Panc1 (cell line): Measurements from ENCODE around the gene GATB. TPM values are rescaled to one million over a fixed set of nuclear protein-coding genes. Genes with fewer than 3 reads are reported as not detected.

Experiments
- ATAC-seq: fragments of 200-7000 bp; cut with Tn5 transposase; 2 replicates; pipeline ENCODE4 v1.9.1; 2020; ENCODE audit warnings: mild to moderate bottlenecking, moderate library complexity
- BruUV-seq: library from RNA; stranded (reverse); fragments of 400-500 nt; replicated peaks from 2 replicates; lab custom pipeline; 2021; lab: Mats Ljungman, UMichigan
- CTCF ChIA-PET: fragments of 300-600 bp; sonication (Branson Sonifier 250); formaldehyde crosslinking; loops from one replicate; lab custom pipeline; 2022; ENCODE audit warnings: antibody characterized with exemption; lab: Charles Lee
- POLR2A ChIA-PET: fragments of 300-600 bp; sonication (Branson Sonifier 250); formaldehyde crosslinking; loops from one replicate; lab custom pipeline; 2022; ENCODE audit warnings: antibody characterized with exemption; lab: Charles Lee
- DNase-seq: peaks from one replicate; pipeline ENCODE4 v3.0.0-alpha.2; 2010; ENCODE audit warnings: low read depth, low spot score
- H3K27ac ChIP-seq: 2 replicates; pipeline ENCODE4 v1.5.1; 2011; ENCODE audit warnings: mild to moderate bottlenecking, low read length, inconsistent platforms
- H3K27me3 ChIP-seq: fragments of 200-500 bp; sonication (Bioruptor generic); 2 replicates; pipeline ENCODE4 v1.6.0; 2014; ENCODE audit warnings: low read length, inconsistent platforms; ENCODE audit not compliant: control insufficient read depth, insufficient read depth
- H3K36me3 ChIP-seq: fragments of 200-500 bp; sonication (Bioruptor generic); 2 replicates; pipeline ENCODE4 v1.5.1; 2014; ENCODE audit warnings: inconsistent platforms, mild to moderate bottlenecking, low read length, moderate library complexity; ENCODE audit not compliant: control insufficient read depth, insufficient read depth
- H3K4me1 ChIP-seq: 2 replicates; pipeline ENCODE4 v1.5.1; 2011; ENCODE audit warnings: inconsistent platforms, mild to moderate bottlenecking, low read length, moderate library complexity; ENCODE audit not compliant: control insufficient read depth, insufficient read depth
- H3K4me3 ChIP-seq, 2 experiments: 2 replicates each; pipeline ENCODE4 v1.5.1; 2011 to 2012; ENCODE audit warnings: low read depth in 2 of 2, low read length in 2 of 2, mild to moderate bottlenecking in 2 of 2, inconsistent platforms in 1 of 2, moderate library complexity in 1 of 2
- H3K9me3 ChIP-seq: fragments of 200-500 bp; sonication (Bioruptor generic); 2 replicates; pipeline ENCODE4 v1.5.1; 2014; ENCODE audit warnings: low read depth, mild to moderate bottlenecking, inconsistent platforms, low read length, moderate library complexity; ENCODE audit not compliant: control insufficient read depth, insufficient read depth
- CTCF ChIP-seq: fragments of 450-650 bp; IDR thresholded peaks from 2 replicates; pipeline ENCODE4 v1.5.1; 2017; ENCODE audit warnings: mild to moderate bottlenecking
- POLR2AphosphoS5 ChIP-seq: IDR thresholded peaks from 2 replicates; pipeline ENCODE4 v1.6.1; 2012; ENCODE audit warnings: mild to moderate bottlenecking, low read depth, low read length, moderate library complexity
- SIN3A ChIP-seq: IDR thresholded peaks from 2 replicates; pipeline ENCODE4 v1.6.1; 2012; ENCODE audit warnings: low read depth, mild to moderate bottlenecking, low read length, moderate library complexity, borderline replicate concordance; ENCODE audit not compliant: insufficient read depth
- TCF7L2 ChIP-seq: IDR thresholded peaks from 2 replicates; pipeline ENCODE4 v1.6.1; 2011; ENCODE audit warnings: mild to moderate bottlenecking, low read depth, low read length, inconsistent platforms
- in situ Hi-C: cut with HindIII; loops from 2 replicates; pipeline ENCODE4 v1.10.0; 2016; ENCODE audit warnings: low sequenced_read_pairs, low pct_unique_long_range_greater_than_20kb
- intact Hi-C: fragments of 100-400 bp; cut with micrococcal nuclease; formaldehyde crosslinking; loops from one replicate; pipeline ENCODE4 v1.10.0; 2022; ENCODE audit not compliant: unreplicated experiment
- total RNA-seq: library from RNA; stranded (reverse); gene quantifications from one replicate; pipeline ENCODE4 v1.2.1, GENCODE V29; 2021; ENCODE audit not compliant: unreplicated experiment
- TF ChIP-seq, protein P1 (sequence below), 2 experiments: IDR thresholded peaks; 2 replicates each; pipeline ENCODE4 v1.6.1; 2011 to 2012; ENCODE audit warnings: low read depth in 2 of 2, control low read depth in 1 of 2, low read length in 1 of 2, mild to moderate bottlenecking in 1 of 2, moderate library complexity in 1 of 2; ENCODE audit not compliant: insufficient read depth in 1 of 2

GATB gene
- total RNA-seq, 1 experiment from 2014 or later: 9.7 TPM

GRCh38 chr4:151631349-151631748 lies 129.5 kb downstream of the GATB start:
- DNase-seq (no peak), ATAC-seq (no peak)
- ChIA-PET CTCF (no interaction called here), POLR2A (no interaction called here)
- no TSS peak for BruUV-seq
- no peaks in the 10 kb centered on the region for H3K4me1 ChIP-seq
- H3K9me3 ChIP-seq: no peaks in the 10 kb centered on the region
- no peak overlapping the region for H3K4me3 ChIP-seq
- TF ChIP-seq, protein P1, sequence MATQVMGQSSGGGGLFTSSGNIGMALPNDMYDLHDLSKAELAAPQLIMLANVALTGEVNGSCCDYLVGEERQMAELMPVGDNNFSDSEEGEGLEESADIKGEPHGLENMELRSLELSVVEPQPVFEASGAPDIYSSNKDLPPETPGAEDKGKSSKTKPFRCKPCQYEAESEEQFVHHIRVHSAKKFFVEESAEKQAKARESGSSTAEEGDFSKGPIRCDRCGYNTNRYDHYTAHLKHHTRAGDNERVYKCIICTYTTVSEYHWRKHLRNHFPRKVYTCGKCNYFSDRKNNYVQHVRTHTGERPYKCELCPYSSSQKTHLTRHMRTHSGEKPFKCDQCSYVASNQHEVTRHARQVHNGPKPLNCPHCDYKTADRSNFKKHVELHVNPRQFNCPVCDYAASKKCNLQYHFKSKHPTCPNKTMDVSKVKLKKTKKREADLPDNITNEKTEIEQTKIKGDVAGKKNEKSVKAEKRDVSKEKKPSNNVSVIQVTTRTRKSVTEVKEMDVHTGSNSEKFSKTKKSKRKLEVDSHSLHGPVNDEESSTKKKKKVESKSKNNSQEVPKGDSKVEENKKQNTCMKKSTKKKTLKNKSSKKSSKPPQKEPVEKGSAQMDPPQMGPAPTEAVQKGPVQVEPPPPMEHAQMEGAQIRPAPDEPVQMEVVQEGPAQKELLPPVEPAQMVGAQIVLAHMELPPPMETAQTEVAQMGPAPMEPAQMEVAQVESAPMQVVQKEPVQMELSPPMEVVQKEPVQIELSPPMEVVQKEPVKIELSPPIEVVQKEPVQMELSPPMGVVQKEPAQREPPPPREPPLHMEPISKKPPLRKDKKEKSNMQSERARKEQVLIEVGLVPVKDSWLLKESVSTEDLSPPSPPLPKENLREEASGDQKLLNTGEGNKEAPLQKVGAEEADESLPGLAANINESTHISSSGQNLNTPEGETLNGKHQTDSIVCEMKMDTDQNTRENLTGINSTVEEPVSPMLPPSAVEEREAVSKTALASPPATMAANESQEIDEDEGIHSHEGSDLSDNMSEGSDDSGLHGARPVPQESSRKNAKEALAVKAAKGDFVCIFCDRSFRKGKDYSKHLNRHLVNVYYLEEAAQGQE (IDR thresholded peaks at IDR 0.05; ENCODE audit: insufficient read depth in 1 of 2, low read depth in 2 of 2, low read length in 1 of 2): no peak
- TF ChIP-seq POLR2AphosphoS5 (no peak), SIN3A (no peak), TCF7L2 (no peak)
- in situ Hi-C loops: no loop called here
- H3K36me3 ChIP-seq: no peaks in the 10 kb centered on the region
- no peak overlapping the region for H3K27ac ChIP-seq
- intact Hi-C loops: no loop called here
- peaks cover 8% of the 10 kb centered on the region; the same call in 1 of the 2 replicates for H3K27me3 ChIP-seq

GRCh38 chr4:151629097-151629783 lies 131.6 kb downstream of the GATB start:
- intact Hi-C loops: no loop called here
- CTCF ChIA-PET: interaction anchor here (0.6 kb wide), 1 partner anchor 635 kb away, joined by 3 read pairs; no protein-coding TSS in a partner anchor

More at GRCh38 chr4:151629097-151629783, 131.6 kb downstream of the GATB start:
- ATAC-seq: no peak
- Histone ChIP-seq H3K27ac (no peak overlapping the region), H3K27me3 (peaks cover 9% of the 10 kb centered on the region), H3K4me3 (no peak overlapping the region), H3K36me3 (no peaks in the 10 kb centered on the region), H3K4me1 (no peaks in the 10 kb centered on the region), H3K9me3 (no peaks in the 10 kb centered on the region)
- in situ Hi-C loops: no loop called here
- TF ChIP-seq CTCF: no peak
- TF ChIP-seq TCF7L2: no peak
- no peak for TF ChIP-seq SIN3A
- no peak for TF ChIP-seq POLR2AphosphoS5
- TF ChIP-seq, protein P1 (IDR thresholded peaks at IDR 0.05; ENCODE audit: insufficient read depth in 1 of 2, low read depth in 2 of 2, low read length in 1 of 2): no peak
- DNase-seq: no peak
- no TSS peak for BruUV-seq
- POLR2A ChIA-PET: no interaction called here
